Parathyroid adenoma (tissue), 2 donors: ENCODE data around the gene NPAS3.

Experiments
- H2AFZ ChIP-seq: fragments of 300-600 bp; sonication (generic); one replicate; pipeline ENCODE4 v1.7.0; 2017; ENCODE audit warnings: antibody characterized with exemption, mild to moderate bottlenecking
- H3K27ac ChIP-seq: fragments of 300-600 bp; sonication (generic); one replicate; pipeline ENCODE4 v1.7.0; 2017
- H3K27me3 ChIP-seq: fragments of 300-600 bp; sonication (generic); one replicate; pipeline ENCODE4 v1.7.0; 2017; ENCODE audit warnings: low read length; ENCODE audit not compliant: control insufficient read depth, insufficient read depth
- H3K36me3 ChIP-seq: fragments of 300-600 bp; sonication (generic); one replicate; pipeline ENCODE4 v1.7.0; 2017; ENCODE audit warnings: low read length; ENCODE audit not compliant: control insufficient read depth, insufficient read depth
- H3K4me1 ChIP-seq: fragments of 300-600 bp; sonication (generic); one replicate; pipeline ENCODE4 v1.7.0; 2017; ENCODE audit warnings: control low read depth
- H3K4me2 ChIP-seq: fragments of 300-600 bp; sonication (generic); one replicate; pipeline ENCODE4 v1.7.0; 2017; ENCODE audit warnings: low read length
- H3K4me3 ChIP-seq: fragments of 300-600 bp; sonication (generic); one replicate; pipeline ENCODE4 v1.7.0; 2017; ENCODE audit warnings: low read depth, low read length
- H3K79me2 ChIP-seq: fragments of 300-600 bp; sonication (generic); one replicate; pipeline ENCODE4 v1.7.0; 2017; ENCODE audit warnings: control low read depth
- H3K9ac ChIP-seq: fragments of 300-600 bp; sonication (generic); one replicate; pipeline ENCODE4 v1.7.0; 2017; ENCODE audit warnings: mild to moderate bottlenecking
- H3K9me3 ChIP-seq: fragments of 300-600 bp; sonication (generic); one replicate; pipeline ENCODE4 v1.7.0; 2017; ENCODE audit warnings: low read length; ENCODE audit not compliant: control insufficient read depth
- CTCF ChIP-seq: fragments of 300-600 bp; sonication (generic); IDR thresholded peaks from one replicate; pipeline ENCODE4 v1.7.0; 2017; ENCODE audit warnings: antibody characterized with exemption, mild to moderate bottlenecking
- donor health status: primary hyperparathyroidism.

The NPAS3 gene

GRCh38 chr14:33618361-33619105 is 679.9 kb downstream of the NPAS3 start:
- no peaks in the 10 kb centered on the region for H3K79me2 ChIP-seq
- no peak overlapping the region for H3K9ac ChIP-seq
- H3K9me3 ChIP-seq = no peaks in the 10 kb centered on the region
- no peaks in the 10 kb centered on the region for H3K27me3 ChIP-seq
- H2AFZ ChIP-seq = no peak overlapping the region
- TF ChIP-seq CTCF = no peak
- H3K36me3 ChIP-seq = no peaks in the 10 kb centered on the region
- no peak overlapping the region for H3K27ac ChIP-seq
- H3K4me1 ChIP-seq = no peaks in the 10 kb centered on the region
- H3K4me2 ChIP-seq = no peak overlapping the region
- H3K4me3 ChIP-seq = no peak overlapping the region

- no peaks in the 10 kb centered on the region for H3K9me3 ChIP-seq
- H3K4me2 ChIP-seq = no peak overlapping the region
- H3K4me1 ChIP-seq = no peaks in the 10 kb centered on the region
- H3K79me2 ChIP-seq = no peaks in the 10 kb centered on the region
- H3K36me3 ChIP-seq = no peaks in the 10 kb centered on the region
- H3K27ac ChIP-seq = no peak overlapping the region
- no peak overlapping the region for H2AFZ ChIP-seq
- H3K9ac ChIP-seq = no peak overlapping the region
- no peak overlapping the region for H3K4me3 ChIP-seq
- no peak for TF ChIP-seq CTCF
- H3K27me3 ChIP-seq = no peaks in the 10 kb centered on the region
Observed at GRCh38 chr14:33622496-33622895, 683.8 kb downstream of the NPAS3 start.

GRCh38 chr14:33629792-33630191 is 691.1 kb downstream of the NPAS3 start:
- Histone ChIP-seq H3K4me3 (no peak overlapping the region), H3K27me3 (no peaks in the 10 kb centered on the region), H3K4me1 (no peaks in the 10 kb centered on the region), H3K27ac (no peak overlapping the region), H3K79me2 (no peaks in the 10 kb centered on the region), H3K36me3 (no peaks in the 10 kb centered on the region), H3K4me2 (no peak overlapping the region), H2AFZ (no peak overlapping the region), H3K9me3 (no peaks in the 10 kb centered on the region), H3K9ac (no peak overlapping the region)
- no peak for TF ChIP-seq CTCF

- no peaks in the 10 kb centered on the region for H3K27me3 ChIP-seq
- H2AFZ ChIP-seq = no peak overlapping the region
- H3K36me3 ChIP-seq = no peaks in the 10 kb centered on the region
- TF ChIP-seq CTCF = no peak
- H3K9me3 ChIP-seq = no peaks in the 10 kb centered on the region
- H3K4me2 ChIP-seq = no peak overlapping the region
- no peak overlapping the region for H3K4me3 ChIP-seq
- H3K4me1 ChIP-seq = no peaks in the 10 kb centered on the region
- H3K79me2 ChIP-seq = no peaks in the 10 kb centered on the region
- no peak overlapping the region for H3K9ac ChIP-seq
- H3K27ac ChIP-seq = no peak overlapping the region
Observed at GRCh38 chr14:33631021-33631420, 692.3 kb downstream of the NPAS3 start.

GRCh38 chr14:33631441-33631840 is 692.8 kb downstream of the NPAS3 start:
- Histone ChIP-seq H3K9ac (no peak overlapping the region), H3K79me2 (no peaks in the 10 kb centered on the region), H3K4me3 (no peak overlapping the region), H3K4me1 (no peaks in the 10 kb centered on the region), H2AFZ (no peak overlapping the region), H3K9me3 (no peaks in the 10 kb centered on the region), H3K27me3 (no peaks in the 10 kb centered on the region), H3K27ac (no peak overlapping the region), H3K4me2 (no peak overlapping the region), H3K36me3 (no peaks in the 10 kb centered on the region)
- no peak for TF ChIP-seq CTCF
